MM.1S (cell line): ENCODE data around the gene ZBTB34.

ENCODE experiments used
- CTCF ChIP-seq: fragments of 300-600 bp; sonication (generic); IDR thresholded peaks from 2 replicates; pipeline ENCODE4 v1.5.1; 2016; ENCODE audit warnings: antibody characterized with exemption, low read length, mixed read lengths
- EZH2 ChIP-seq: fragments of 300-600 bp; sonication (generic); optimal IDR thresholded peaks from 2 replicates; pipeline ENCODE3; 2017; ENCODE audit warnings: low read depth, mild to moderate bottlenecking, antibody characterized with exemption, low read length, mixed read lengths

- TF ChIP-seq CTCF (no peak), EZH2 (no peak)
Measured at GRCh38 chr9:126830827-126831226, 29.6 kb upstream of the ZBTB34 start.
